Uterus (tissue), 2 donors: Measurements from ENCODE around the gene KCNN3.

Experiments
- CTCF ChIP-seq, 4 experiments: fragments of 200-600 bp in 2 of 4; fragments of 450-650 bp in 2 of 4; sonication (generic) in 2 of 4; IDR thresholded peaks; one replicate each; pipeline ENCODE4 v1.5.1; 2016 to 2019; ENCODE audit warnings: antibody characterized with exemption in 4 of 4, mild to moderate bottlenecking in 2 of 4, moderate library complexity in 1 of 4
- POLR2A ChIP-seq, 2 donors: fragments of 450-650 bp; IDR thresholded peaks; one replicate each; pipeline ENCODE4 v1.6.1; 2016; ENCODE audit warnings: antibody characterized with exemption in 2 of 2, mild to moderate bottlenecking in 1 of 2, moderate library complexity in 1 of 2

GRCh38 chr1:154748405-154748775, 121.7 kb downstream of the KCNN3 start:
- no peak for TF ChIP-seq POLR2A (IDR thresholded peaks at IDR 0.05)
- no peak for TF ChIP-seq CTCF (IDR thresholded peaks at IDR 0.05)
